Activated CD4-positive, CD25-positive, alpha-beta regulatory T cell treated with anti-CD3 and anti-CD28 coated beads, Interleukin-2, amount 50 U/mL, for 24 hours (primary cell): ENCODE results near the gene ANOS1.
"Not testable (repeated sequence)": the region's sequence is repeated elsewhere in the genome, so short reads cannot be mapped to it uniquely, and the experiment has no call there.

Source experiments
- ATAC-seq, 2 donors: fragments of 150-1000 bp; cut with Tn5 transposase; one replicate each; pipeline ENCODE4 v1.10.0; 2021; ENCODE audit warnings: mild to moderate bottlenecking in 1 of 2, moderate library complexity in 1 of 2

The ANOS1 gene

DNA sequence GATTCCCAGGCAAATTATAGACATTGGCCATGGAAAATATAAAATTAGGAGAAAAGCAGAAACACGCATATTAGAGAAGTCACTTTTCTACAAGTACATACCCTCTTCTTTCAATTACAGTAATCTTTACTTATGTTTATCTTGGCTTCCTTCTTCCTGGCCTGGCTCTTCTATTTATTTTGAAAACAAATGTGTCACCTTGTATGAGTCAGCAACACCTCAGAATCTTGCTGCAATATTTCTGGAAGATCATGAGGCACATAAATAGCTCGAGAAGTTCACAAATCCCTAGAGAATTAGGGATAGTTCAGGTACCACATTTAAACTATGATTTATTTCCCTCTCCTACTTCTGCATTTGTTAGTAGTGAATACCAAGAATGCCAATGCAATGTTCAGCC lies 124.6 kb downstream of the ANOS1 start:
- no peak for ATAC-seq

DNA sequence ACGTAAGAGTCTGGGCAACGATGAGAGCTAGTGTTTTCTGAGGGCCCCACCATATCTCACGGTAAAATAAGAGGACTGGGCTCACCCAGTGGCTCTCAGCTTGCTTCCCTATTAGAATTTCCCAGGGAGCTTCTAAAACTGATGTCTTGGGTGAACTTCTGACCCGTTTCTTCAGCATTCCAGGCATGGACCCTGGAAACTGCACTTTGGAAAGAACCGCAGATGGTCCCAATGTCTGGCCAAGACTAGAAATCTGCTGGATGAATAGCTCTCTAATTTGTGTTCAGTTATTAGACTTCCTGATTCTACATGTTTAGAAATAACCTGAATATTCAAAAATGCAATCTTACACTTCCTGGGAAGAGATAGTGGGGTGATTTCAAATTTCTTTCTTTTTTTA lies 127.8 kb downstream of the ANOS1 start:
- no peak for ATAC-seq

DNA sequence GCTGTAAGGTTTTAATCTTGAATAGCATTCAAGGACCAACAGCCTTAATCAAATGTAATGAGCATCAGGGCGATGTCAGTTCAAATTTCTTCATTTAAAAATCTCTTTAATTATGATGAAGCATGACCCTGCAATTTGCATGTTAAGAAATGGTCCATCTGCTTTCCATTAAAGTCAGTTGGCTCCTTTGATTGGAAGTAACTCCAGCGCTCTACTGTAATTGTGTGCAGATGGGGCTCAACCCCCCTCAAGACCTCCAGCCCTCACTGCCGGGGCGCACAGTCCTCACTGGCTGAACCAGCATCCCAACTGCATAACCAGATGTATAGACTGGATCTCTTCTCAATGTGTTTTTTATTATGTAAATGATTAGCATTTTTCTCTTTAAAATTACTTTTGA lies 140.4 kb downstream of the ANOS1 start:
- no peak for ATAC-seq

DNA sequence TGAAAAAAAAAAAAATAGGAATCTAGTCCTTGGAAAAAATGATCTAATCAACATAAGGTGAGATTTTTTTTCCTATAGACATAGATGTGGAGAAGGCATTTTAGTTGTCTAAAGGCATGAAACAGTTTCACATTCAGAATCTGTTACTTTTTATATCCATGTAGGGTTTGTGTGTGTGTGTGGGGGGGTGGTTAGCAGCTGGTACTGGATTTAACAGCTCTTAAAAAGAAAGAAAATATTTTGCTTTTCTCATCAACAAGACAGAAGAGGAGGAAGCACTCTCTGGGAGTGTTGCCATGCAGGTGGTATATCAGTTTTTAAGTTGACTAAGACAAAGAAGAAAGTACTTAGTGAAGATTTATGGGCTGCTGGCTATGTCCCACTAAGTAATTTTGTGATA lies 145.0 kb downstream of the ANOS1 start:
- ATAC-seq, result no peak

DNA sequence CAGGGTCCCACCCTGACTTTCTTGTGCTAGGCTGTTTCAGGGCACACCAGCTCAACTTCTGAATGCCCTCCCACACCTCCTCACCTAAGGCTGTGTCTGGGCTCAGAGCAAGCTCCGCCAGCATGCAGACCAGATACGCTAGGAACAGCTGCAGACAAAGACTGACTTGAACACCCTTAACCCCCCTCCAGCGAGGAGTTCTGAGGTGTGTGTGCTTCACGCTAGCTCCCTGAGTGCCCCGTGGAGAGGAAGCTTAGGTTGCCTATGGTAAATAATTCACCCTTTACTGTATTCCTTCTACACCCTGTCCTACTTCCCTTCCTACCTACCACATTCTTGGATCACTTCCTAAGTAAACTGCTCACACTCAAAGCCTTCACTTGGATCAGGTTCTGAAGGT lies 152.3 kb downstream of the ANOS1 start:
- ATAC-seq, result no peak

DNA sequence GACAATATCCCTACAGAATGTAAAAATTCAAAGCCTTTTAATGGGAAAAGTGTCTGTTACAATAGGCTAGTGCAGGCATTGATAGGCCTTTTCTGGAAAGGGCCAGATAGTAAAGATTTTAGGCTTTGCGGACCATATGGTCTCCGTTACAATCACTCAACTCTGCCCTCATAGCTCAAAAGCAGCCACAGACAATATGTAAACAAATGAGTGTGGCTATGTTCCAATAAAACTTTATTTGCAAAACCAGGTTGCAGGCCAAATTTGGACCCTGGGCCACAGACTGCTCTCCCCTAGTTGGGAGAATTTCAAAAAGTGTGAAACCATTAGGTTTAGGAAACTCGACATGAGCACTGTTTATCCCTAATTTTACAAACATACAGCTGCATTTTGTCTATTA lies 155.1 kb downstream of the ANOS1 start:
- no peak for ATAC-seq

DNA sequence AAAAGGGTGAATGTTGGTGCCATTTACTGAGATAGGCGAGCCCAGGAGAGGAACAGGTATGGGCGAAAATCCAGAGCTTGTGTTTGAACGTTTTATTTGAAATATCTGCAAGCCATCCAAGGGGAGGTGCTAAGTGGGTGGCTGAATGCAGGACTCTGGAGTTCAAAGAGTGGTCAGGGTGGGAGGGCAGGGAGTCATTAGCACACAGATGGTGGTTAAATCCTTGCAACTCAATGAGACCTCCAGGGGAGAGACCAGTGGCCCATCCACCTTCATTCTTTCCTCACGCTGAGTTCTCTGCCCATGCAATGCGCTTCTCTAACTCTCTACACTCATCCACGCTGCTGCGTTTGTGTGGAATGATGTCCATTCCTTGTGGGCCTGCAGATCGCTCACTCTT lies 166.2 kb downstream of the ANOS1 start:
- ATAC-seq, result no peak

DNA sequence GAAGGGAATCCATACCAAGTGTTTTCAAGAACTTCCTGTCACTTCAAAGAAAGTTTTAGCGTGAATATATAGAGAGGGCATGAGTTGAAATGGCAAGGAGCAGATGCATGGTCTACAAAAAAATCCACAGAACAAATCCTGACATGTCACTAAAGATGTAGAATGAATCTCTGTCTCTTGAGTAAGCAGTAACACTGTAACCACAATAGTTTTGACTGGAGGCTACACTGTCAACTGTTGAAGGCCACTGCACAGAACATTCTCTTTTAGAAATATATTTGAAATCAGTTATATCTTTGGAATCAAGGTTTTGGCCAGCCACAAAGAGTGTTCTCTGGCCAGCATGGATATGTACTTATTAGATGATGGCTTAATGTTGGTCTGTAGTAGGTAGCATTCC lies 183.5 kb downstream of the ANOS1 start:
- no peak for ATAC-seq

DNA sequence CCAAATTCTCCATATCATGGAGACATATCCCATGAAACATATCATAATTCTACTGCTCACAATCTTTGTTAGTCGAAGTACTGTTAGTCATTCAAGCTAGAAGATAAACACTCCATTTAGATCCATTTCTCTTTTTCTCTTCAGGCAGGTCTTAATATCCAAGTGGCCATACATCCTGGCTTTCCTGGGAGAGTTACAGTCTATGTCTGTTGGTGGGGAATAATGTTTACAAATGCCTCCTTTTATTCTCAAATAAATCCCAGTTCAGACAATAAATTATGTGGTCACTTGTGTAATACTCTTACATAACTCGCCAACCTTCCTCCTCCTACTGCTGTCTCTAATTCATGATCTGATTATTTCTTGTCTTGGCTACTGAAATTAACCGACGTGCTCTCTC lies 185.2 kb downstream of the ANOS1 start:
- no peak for ATAC-seq

DNA sequence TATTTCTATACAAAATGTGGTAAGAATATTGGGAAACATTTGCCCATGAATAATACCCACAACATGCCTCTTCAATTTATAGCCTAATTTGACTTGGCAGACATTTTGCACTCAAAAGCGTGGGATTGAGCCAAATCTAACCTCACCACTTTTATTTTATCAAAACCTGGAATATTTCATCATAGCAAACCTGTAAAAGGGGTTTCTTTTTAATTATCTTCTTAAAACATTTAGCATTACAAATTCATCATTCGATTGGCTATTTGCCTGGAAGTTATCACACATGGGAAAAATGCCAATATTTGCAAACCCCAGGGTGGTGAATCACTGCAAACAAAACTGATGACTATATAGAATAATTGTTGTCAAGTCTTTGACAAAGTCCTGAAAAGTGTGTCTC lies 211.1 kb downstream of the ANOS1 start:
- ATAC-seq, result no peak

DNA sequence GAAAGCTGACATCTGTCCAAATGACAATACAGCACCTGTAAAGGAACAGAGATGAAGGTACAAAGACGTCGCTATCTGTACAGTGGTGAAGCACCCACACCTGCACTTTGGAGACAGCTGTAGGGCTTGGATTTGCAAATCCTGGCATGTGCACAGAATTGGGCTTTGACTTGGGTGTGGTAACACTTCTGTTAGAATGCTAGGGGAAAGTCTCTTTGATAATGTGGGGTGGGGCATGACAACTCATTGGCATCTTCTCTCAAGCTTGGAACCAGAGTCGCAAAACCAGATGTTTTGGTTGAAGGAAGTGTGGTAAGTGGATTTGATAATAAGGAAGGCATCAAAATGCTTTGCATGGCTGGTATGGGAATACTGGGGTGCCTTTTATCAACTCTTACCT lies 211.8 kb downstream of the ANOS1 start:
- no peak for ATAC-seq

DNA sequence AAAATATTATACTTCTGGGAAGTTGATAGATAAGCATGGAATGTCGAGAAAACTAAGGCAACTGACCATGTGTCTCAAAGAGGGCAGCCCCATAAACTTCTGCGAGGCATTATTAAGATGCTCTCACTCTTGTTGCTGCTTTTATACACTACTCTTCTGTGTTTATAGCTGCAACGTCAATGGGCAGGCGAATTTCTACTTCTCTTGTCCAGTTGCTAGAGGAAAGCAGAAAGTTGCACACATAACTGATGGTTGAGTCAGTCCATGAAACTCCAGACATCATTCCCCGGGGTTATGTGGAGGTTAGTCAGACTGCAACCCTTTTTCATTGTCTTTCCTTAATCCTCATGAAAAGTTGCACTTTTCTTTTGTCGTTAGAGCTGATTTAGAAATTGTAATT lies 227.5 kb downstream of the ANOS1 start:
- no peak for ATAC-seq

DNA sequence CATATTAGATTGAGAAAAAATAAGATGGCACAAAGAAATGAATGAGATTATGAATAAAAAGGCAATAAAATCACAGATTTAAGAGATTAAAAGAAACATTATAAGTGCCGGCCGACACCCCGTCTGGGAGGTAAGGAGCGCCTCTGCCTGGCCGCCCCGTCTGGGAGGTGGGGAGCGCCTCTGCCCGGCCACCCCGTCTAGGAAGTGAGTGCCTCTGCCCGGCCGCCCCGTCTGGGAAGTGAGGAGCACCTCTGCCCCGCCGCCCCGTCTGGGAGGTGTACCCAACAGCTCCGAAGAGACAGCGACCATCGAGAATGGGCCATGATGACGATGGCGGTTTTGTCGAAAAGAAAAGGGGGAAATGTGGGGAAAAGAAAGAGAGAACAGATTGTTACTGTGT lies 229.8 kb downstream of the ANOS1 start:
- not testable (repeated sequence) for ATAC-seq

DNA sequence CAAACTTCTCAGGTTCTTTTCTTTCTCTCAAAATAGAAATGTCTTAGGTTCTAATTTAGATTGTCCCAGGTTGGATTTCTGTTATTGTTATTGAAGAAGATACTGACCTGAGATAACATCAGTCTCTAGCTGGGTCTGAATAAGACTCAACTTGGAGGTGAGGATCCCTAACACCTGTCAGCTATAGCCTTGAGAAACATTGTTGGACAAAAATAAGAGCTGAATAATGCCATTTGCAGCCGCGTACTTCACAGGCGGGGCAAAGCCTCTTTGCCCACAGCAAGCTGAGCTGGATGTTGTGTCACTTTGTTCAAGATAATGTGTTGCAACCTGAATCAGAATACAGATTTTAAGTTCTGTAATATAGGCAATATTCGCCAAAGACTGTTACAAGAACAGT lies 231.7 kb downstream of the ANOS1 start:
- ATAC-seq, result no peak

DNA sequence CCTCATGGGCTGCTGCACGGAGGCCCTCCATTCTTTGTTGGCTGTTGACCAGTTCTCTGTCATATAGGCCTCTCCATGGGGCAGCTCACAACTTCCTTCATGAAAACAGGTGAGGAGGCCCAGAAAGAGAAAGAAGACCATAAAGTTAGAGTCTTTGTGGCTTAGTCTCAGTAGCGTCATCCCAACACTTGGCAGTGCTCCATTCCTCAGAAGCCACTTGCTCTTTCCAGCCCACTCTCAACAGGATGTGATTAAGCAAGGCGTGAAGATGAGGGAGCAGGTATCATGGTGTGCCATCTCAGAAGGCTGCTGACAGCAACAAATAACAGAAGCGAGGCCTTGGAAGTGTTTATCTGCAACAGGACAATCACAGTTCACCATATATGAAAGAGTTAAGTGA lies 236.9 kb downstream of the ANOS1 start:
- ATAC-seq, result not testable (repeated sequence)

DNA sequence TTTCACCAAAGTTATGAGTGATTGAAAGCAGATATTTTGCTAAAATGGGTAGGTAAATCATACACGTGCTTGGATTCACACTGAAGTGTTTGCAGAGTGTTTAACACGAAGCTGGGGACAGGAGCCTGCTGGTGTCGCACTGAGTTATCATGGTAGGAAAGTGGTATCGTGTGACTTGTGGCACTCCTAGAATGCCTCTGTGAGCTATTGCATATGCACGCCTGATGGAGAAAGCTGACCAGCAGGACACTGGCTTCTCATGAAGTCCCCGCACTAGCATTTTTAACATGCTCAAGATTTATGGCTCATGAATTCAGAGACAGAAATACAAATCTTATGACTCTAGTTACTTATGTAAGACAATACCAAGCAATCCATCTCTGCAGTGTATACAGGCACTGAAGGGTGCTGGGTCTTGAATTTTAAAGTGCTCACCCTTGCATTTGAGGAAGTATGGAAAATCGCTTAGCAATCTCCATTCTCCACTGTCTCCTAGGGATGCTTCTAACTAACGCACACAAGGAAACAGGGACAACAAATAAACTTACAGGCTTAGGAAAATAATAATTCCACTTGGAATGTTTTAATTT lies 247.5 kb downstream of the ANOS1 start:
- ATAC-seq, result no peak
